Measurements from ENCODE around the gene FANK1. TPM values are rescaled to one million over a fixed set of nuclear protein-coding genes. Genes with fewer than 3 reads are reported as not detected.

The FANK1 gene
- total RNA-seq, 5 donors from 2014 or later (not counting 1 experiment from before 2014, with no cell fraction given): 1.3 to 3.3 (median 2.2) TPM; not detected in 1

DNA sequence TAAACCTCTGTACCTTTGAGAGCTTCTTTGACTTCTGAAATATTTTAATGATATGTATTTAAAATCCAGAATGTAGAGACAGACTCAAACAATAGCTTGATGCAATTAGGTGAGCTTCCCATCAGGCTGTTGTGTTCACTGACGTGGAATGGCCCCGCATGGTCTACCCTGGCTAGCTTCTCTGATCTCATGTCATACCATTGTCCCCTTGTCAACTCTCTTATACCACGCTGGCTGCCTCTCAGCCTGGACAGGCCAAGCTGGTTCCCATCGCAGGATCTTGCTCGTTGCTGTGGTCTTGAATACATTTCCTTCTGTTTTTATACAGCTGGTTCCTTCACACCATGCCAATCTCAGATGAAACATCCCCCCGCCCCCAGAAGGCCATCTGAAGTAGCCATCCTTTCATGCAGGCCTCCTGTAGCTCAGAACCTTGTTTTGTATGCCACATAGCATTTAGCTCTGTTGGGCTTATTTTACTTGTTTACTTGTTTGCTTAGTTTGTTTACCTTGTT lies 84.2 kb downstream of the FANK1 start:
- Histone ChIP-seq H3K27ac (ENCODE audit: low read length) (no peak overlapping the region), H3K36me3 (ENCODE audit: control insufficient read depth in 2 of 2, extremely low read depth in 1 of 2, insufficient read depth in 1 of 2, low read length in 1 of 2) (no peaks in the 10 kb centered on the region), H3K9me3 (no peaks in the 10 kb centered on the region), H3K4me3 (ENCODE audit: control insufficient read depth in 1 of 2, extremely low read depth in 1 of 2, low read length in 1 of 2) (no peak overlapping the region), H3K27me3 (replicated peaks in 1 of 2; ENCODE audit: control insufficient read depth in 2 of 2, extremely low read depth in 1 of 2, insufficient read depth in 2 of 2, low read length in 1 of 2) (peaks cover 0 to 7% of the 10 kb centered on the region in 2 experiments), H3K4me1 (ENCODE audit: control insufficient read depth in 1 of 2, extremely low read depth in 1 of 2, insufficient read depth in 2 of 2, low read length in 2 of 2) (no peaks in the 10 kb centered on the region)
- 65% methylated on average over 5 of the region's 6 CpGs for WGBS (ENCODE audit: insufficient coverage)
- H3K27me3 Mint-ChIP-seq: peaks cover 19 to 34% of the 10 kb centered on the region in 2 donors
- no peaks in the 10 kb centered on the region for H3K36me3 Mint-ChIP-seq
- peaks cover 0 to 2% (median 0%) of the 10 kb centered on the region in 3 donors for H3K4me1 Mint-ChIP-seq
- DNase-seq (no peak), ATAC-seq (replicated peaks in 1 of 4) (no peak)
- POLR2A ChIA-PET: no interaction called here
- H3K27ac Mint-ChIP-seq: no peak overlapping the region
- H3K9me3 Mint-ChIP-seq: no peaks in the 10 kb centered on the region
- CTCF ChIA-PET: interaction anchor here in 1 of 2 donors (1.1 kb wide), 1 partner anchor 1874 kb away, joined by 7 read pairs; no protein-coding TSS in a partner anchor
- no peak overlapping the region for H3K4me3 Mint-ChIP-seq

DNA sequence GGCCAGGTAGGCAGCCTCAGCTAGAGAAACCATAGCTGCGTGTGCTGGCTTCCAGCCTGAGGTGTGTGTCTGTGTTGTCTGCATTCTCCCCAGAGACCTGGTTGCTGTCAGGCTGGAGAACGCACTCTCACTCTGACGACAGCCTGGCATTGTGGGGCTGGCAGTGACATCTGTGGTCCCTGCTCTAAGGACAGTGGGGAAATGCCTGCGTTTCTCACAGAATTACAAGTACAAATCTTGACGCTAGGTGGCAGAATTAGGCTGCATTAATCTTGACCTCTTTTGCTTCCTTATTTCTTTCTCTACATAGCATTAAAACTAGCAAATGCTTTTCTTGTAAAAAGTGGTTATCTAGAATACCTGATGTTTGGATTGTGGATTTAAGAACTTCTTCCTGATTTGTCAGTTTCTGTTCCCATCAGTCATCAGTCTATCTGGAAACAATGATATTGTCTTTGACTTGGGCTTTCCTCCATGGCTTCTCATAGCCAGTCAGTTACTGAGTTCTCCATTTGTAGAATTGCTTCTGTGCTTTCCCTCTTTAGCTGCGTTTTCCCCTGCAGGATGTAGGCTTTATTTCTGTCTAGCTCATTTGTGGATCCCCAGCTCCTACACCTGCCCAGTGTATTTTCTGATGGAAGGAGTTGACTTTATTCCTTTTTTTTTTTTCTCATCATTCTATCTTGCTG lies 86.0 kb downstream of the FANK1 start:
- peaks cover 14 to 28% of the 10 kb centered on the region in 2 donors for H3K27me3 Mint-ChIP-seq
- POLR2A ChIA-PET: no interaction called here
- DNase-seq: peak in 13 of 35 experiments; percentile 2 to 64 (median 20)

DNA sequence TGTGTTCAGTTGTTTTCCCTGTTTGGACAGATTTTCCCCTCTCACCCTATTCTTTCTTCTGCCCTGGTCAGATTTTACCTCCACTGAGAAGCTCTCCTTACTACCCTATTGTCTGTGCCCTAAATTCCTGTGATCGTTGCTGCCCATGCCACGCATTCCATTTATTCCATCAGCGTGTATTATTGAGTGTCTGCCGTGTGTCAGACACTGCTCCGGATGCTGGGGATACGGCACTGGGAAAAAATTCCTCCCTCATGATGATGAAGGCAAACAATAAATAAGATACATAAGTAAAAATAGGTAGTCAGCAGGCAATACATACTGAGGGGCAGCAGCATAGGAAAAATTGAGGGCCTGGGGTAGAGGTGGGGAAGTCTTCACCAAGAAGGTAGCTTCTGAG lies 86.8 kb downstream of the FANK1 start:
- Histone ChIP-seq H3K27ac (ENCODE audit: low read length) (no peak overlapping the region), H3K4me1 (ENCODE audit: control insufficient read depth in 1 of 2, extremely low read depth in 1 of 2, insufficient read depth in 2 of 2, low read length in 2 of 2) (no peaks in the 10 kb centered on the region), H3K36me3 (ENCODE audit: control insufficient read depth in 2 of 2, extremely low read depth in 1 of 2, insufficient read depth in 1 of 2, low read length in 1 of 2) (no peaks in the 10 kb centered on the region), H3K4me3 (ENCODE audit: control insufficient read depth in 1 of 2, extremely low read depth in 1 of 2, low read length in 1 of 2) (no peak overlapping the region), H3K27me3 (replicated peaks in 1 of 2; ENCODE audit: control insufficient read depth in 2 of 2, extremely low read depth in 1 of 2, insufficient read depth in 2 of 2, low read length in 1 of 2) (peaks cover 0 to 5% of the 10 kb centered on the region in 2 experiments), H3K9me3 (no peaks in the 10 kb centered on the region)
- DNase-seq (no peak), ATAC-seq (replicated peaks in 1 of 4) (no peak)
- H3K27me3 Mint-ChIP-seq: peaks cover 11 to 26% of the 10 kb centered on the region in 2 donors
- POLR2A ChIA-PET: no interaction called here
- H3K4me1 Mint-ChIP-seq: peaks cover 0 to 2% (median 0%) of the 10 kb centered on the region in 3 donors
- WGBS (ENCODE audit: insufficient coverage): no CpG with 5 or more reads among the region's 6 CpGs
- no peaks in the 10 kb centered on the region for H3K9me3 Mint-ChIP-seq
- CTCF ChIA-PET: interaction anchor here (1.1 to 1.9 kb wide), 2 partner anchors 1871 kb away, joined by 4 to 14 read pairs; no protein-coding TSS in a partner anchor
- no peaks in the 10 kb centered on the region for H3K36me3 Mint-ChIP-seq
- no peak overlapping the region for H3K27ac Mint-ChIP-seq
- no peak overlapping the region for H3K4me3 Mint-ChIP-seq

More for the DNA sequence above, 86.0 kb downstream of the FANK1 start:
- Histone ChIP-seq H3K27me3 (replicated peaks in 1 of 2; ENCODE audit: control insufficient read depth in 2 of 2, extremely low read depth in 1 of 2, insufficient read depth in 2 of 2, low read length in 1 of 2) (peaks cover 0 to 7% of the 10 kb centered on the region in 2 experiments), H3K36me3 (ENCODE audit: control insufficient read depth in 2 of 2, extremely low read depth in 1 of 2, insufficient read depth in 1 of 2, low read length in 1 of 2) (no peaks in the 10 kb centered on the region), H3K4me1 (ENCODE audit: control insufficient read depth in 1 of 2, extremely low read depth in 1 of 2, insufficient read depth in 2 of 2, low read length in 2 of 2) (no peaks in the 10 kb centered on the region), H3K27ac (ENCODE audit: low read length) (no peak overlapping the region), H3K9me3 (no peaks in the 10 kb centered on the region), H3K4me3 (ENCODE audit: control insufficient read depth in 1 of 2, extremely low read depth in 1 of 2, low read length in 1 of 2) (no peak overlapping the region)
- Mint-ChIP-seq H3K4me1 (peaks cover 0 to 2% (median 0%) of the 10 kb centered on the region in 3 donors), H3K4me3 (no peak overlapping the region), H3K27ac (no peak overlapping the region), H3K36me3 (no peaks in the 10 kb centered on the region), H3K9me3 (no peaks in the 10 kb centered on the region)
- WGBS (ENCODE audit: insufficient coverage): 6% methylated on average over 3 of the region's 6 CpGs
- ATAC-seq (replicated peaks in 1 of 4): peak in 2 of 4 experiments; percentile 39 to 61
- CTCF ChIA-PET: interaction anchor here (0.6 to 1.9 kb wide), 6 partner anchors 15 to 1872 kb away, joined by 3 to 14 read pairs (median 4); no protein-coding TSS in a partner anchor

DNA sequence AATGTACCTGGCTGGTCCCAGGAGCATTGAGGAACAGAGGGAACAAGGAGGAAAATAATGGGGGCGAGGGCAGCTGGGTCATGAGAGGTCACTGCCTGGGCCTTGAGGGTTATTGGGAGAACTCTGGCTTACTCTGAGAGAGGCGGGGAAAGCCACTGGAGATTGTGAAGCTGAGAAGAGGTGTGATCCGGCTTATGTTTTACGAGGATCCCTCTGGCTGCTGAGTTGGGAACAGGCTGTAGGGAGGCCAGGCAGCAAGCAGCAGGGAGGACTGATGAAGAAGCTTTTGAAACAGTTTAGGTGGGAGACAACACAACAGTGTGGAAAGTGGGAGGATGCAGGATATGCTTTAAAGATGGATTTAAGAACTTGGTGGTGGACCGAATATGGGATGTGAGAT lies 87.3 kb downstream of the FANK1 start:
- Mint-ChIP-seq H3K4me3 (no peak overlapping the region), H3K27ac (no peak overlapping the region), H3K4me1 (peaks cover 0 to 2% (median 0%) of the 10 kb centered on the region in 3 donors), H3K9me3 (no peaks in the 10 kb centered on the region), H3K36me3 (no peaks in the 10 kb centered on the region), H3K27me3 (peaks cover 11 to 26% of the 10 kb centered on the region in 2 donors)
- Histone ChIP-seq H3K4me3 (ENCODE audit: control insufficient read depth in 1 of 2, extremely low read depth in 1 of 2, low read length in 1 of 2) (no peak overlapping the region), H3K9me3 (no peaks in the 10 kb centered on the region), H3K4me1 (ENCODE audit: control insufficient read depth in 1 of 2, extremely low read depth in 1 of 2, insufficient read depth in 2 of 2, low read length in 2 of 2) (no peaks in the 10 kb centered on the region), H3K27me3 (replicated peaks in 1 of 2; ENCODE audit: control insufficient read depth in 2 of 2, extremely low read depth in 1 of 2, insufficient read depth in 2 of 2, low read length in 1 of 2) (peaks cover 0 to under 1% of the 10 kb centered on the region in 2 experiments), H3K36me3 (ENCODE audit: control insufficient read depth in 2 of 2, extremely low read depth in 1 of 2, insufficient read depth in 1 of 2, low read length in 1 of 2) (no peaks in the 10 kb centered on the region), H3K27ac (ENCODE audit: low read length) (no peak overlapping the region)
- WGBS (ENCODE audit: insufficient coverage): 67% methylated on average over 5 of the region's 5 CpGs
- ATAC-seq (replicated peaks in 1 of 4) (no peak), DNase-seq (no peak)
- POLR2A ChIA-PET: no interaction called here
- CTCF ChIA-PET: no interaction called here

GRCh38 chr10:125984346-125984745 lies 88.0 kb downstream of the FANK1 start:
- Mint-ChIP-seq H3K36me3 (no peaks in the 10 kb centered on the region), H3K4me1 (peaks cover 0 to 2% (median 0%) of the 10 kb centered on the region in 3 donors), H3K27ac (no peak overlapping the region), H3K9me3 (no peaks in the 10 kb centered on the region), H3K4me3 (no peak overlapping the region), H3K27me3 (peaks cover 6 to 21% of the 10 kb centered on the region in 2 donors)
- no peaks in the 10 kb centered on the region for H3K4me1 ChIP-seq (ENCODE audit: control insufficient read depth in 1 of 2, extremely low read depth in 1 of 2, insufficient read depth in 2 of 2, low read length in 2 of 2)
- no peak overlapping the region for H3K27ac ChIP-seq (ENCODE audit: low read length)
- peaks cover 0 to 3% of the 10 kb centered on the region in 2 experiments for H3K27me3 ChIP-seq (replicated peaks in 1 of 2; ENCODE audit: control insufficient read depth in 2 of 2, extremely low read depth in 1 of 2, insufficient read depth in 2 of 2, low read length in 1 of 2)
- ChIA-PET POLR2A (no interaction called here), CTCF (interaction anchor here in 1 of 2 donors (1.0 kb wide), 1 partner anchor 1870 kb away, joined by 3 read pairs; no protein-coding TSS in a partner anchor)
- WGBS (ENCODE audit: insufficient coverage): 76% methylated on average over 4 of the region's 4 CpGs
- no peaks in the 10 kb centered on the region for H3K9me3 ChIP-seq
- DNase-seq (no peak), ATAC-seq (replicated peaks in 1 of 4) (no peak)
- no peak overlapping the region for H3K4me3 ChIP-seq (ENCODE audit: control insufficient read depth in 1 of 2, extremely low read depth in 1 of 2, low read length in 1 of 2)
- H3K36me3 ChIP-seq (ENCODE audit: control insufficient read depth in 2 of 2, extremely low read depth in 1 of 2, insufficient read depth in 1 of 2, low read length in 1 of 2): no peaks in the 10 kb centered on the region

DNA sequence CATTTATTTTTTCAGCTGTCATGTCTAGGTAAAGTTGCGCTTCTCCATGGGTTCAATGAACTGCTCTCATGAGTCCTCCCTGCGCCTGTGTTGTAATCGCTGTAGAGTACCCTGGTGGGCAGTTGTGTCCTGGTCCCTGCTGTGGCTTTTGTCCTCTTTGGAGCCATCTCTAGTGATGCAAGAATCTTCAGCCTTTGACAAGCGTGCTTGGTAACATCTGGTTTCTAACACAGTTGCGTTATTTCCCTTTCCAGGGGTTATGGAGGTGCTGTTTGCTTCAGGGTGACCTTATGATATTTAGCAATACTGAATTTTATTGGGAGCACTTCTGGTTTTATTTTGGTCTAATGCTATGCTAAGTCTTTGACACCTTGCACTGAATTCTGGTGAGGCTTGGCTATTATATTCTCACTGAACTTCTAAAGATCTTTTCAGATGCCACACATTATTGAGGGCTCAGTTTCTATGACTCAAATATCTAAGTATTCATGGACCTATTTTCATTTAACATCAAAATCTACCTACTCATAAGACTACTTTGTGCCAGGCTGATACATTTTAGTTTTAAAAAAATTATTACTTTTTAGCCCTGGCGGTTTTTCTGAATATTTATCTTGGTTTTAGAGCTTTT lies 88.6 kb downstream of the FANK1 start:
- CTCF ChIA-PET: interaction anchor here in 1 of 2 donors (1.0 kb wide), 1 partner anchor 1869 kb away, joined by 3 read pairs; no protein-coding TSS in a partner anchor
- Histone ChIP-seq H3K9me3 (no peaks in the 10 kb centered on the region), H3K36me3 (ENCODE audit: control insufficient read depth in 2 of 2, extremely low read depth in 1 of 2, insufficient read depth in 1 of 2, low read length in 1 of 2) (no peaks in the 10 kb centered on the region), H3K4me1 (ENCODE audit: control insufficient read depth in 1 of 2, extremely low read depth in 1 of 2, insufficient read depth in 2 of 2, low read length in 2 of 2) (no peaks in the 10 kb centered on the region), H3K27ac (ENCODE audit: low read length) (no peak overlapping the region), H3K4me3 (ENCODE audit: control insufficient read depth in 1 of 2, extremely low read depth in 1 of 2, low read length in 1 of 2) (no peak overlapping the region), H3K27me3 (replicated peaks in 1 of 2; ENCODE audit: control insufficient read depth in 2 of 2, extremely low read depth in 1 of 2, insufficient read depth in 2 of 2, low read length in 1 of 2) (peaks cover 0 to 5% of the 10 kb centered on the region in 2 experiments)
- 94% methylated on average over 4 of the region's 6 CpGs for WGBS (ENCODE audit: insufficient coverage)
- no peaks in the 10 kb centered on the region for H3K9me3 Mint-ChIP-seq
- DNase-seq: no peak
- H3K4me3 Mint-ChIP-seq: no peak overlapping the region
- POLR2A ChIA-PET: no interaction called here
- no peak overlapping the region for H3K27ac Mint-ChIP-seq
- peaks cover 0 to 2% (median 0%) of the 10 kb centered on the region in 3 donors for H3K4me1 Mint-ChIP-seq
- H3K27me3 Mint-ChIP-seq: peaks cover 3 to 18% of the 10 kb centered on the region in 2 donors
- no peaks in the 10 kb centered on the region for H3K36me3 Mint-ChIP-seq
- no peak for ATAC-seq (replicated peaks in 1 of 4)

All from T-cell (primary cell).